Sciatic nerve (tissue), 1 donor: ENCODE data around the gene ZBTB5. TPM values are rescaled to one million over a fixed set of nuclear protein-coding genes. Genes with fewer than 3 reads are reported as not detected.

Experiments used
- total RNA-seq: library from RNA; stranded (reverse); fragmentation: NEBNext Ultra II Directional; extraction: Animal tissue kit (Norgen Biotek cat#: 25700); gene quantifications from one replicate; pipeline ENCODE4 v1.2.1, GENCODE V29; 2021
- donor health status: DM: no; HTN: no; CAD: no.

The ZBTB5 gene
- total RNA-seq, 1 donor from 2014 or later: 11.3 TPM

Other genes with a start within 250 kb of the ZBTB5 start
- 90.7 TPM for gene GRHPR, start 42.8 kb downstream of the ZBTB5 start, total RNA-seq
- 19.4 TPM for gene POLR1E, start 20.5 kb upstream of the ZBTB5 start, total RNA-seq
- gene FBXO10, start 110.9 kb upstream of the ZBTB5 start, total RNA-seq: 8.0 TPM
- gene TOMM5, start 127.1 kb upstream of the ZBTB5 start, total RNA-seq: 60.0 TPM
- gene FRMPD1, start 185.5 kb upstream of the ZBTB5 start, total RNA-seq: 0.67 TPM